NOMO-1 treated with DMSO at 0.1 percent for 48 hours (cell line): ENCODE measurements around the gene CLDN4.
"Not testable (repeated sequence)": the region's sequence is repeated elsewhere in the genome, so short reads cannot be mapped to it uniquely, and the experiment has no call there.

ENCODE experiments used
- DNase-seq: peaks from one replicate; lab custom pipeline; 2025; ENCODE audit not compliant: unreplicated experiment; lab: John Stamatoyannopoulos, UW

CLDN4 gene, protein sequence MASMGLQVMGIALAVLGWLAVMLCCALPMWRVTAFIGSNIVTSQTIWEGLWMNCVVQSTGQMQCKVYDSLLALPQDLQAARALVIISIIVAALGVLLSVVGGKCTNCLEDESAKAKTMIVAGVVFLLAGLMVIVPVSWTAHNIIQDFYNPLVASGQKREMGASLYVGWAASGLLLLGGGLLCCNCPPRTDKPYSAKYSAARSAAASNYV

DNA sequence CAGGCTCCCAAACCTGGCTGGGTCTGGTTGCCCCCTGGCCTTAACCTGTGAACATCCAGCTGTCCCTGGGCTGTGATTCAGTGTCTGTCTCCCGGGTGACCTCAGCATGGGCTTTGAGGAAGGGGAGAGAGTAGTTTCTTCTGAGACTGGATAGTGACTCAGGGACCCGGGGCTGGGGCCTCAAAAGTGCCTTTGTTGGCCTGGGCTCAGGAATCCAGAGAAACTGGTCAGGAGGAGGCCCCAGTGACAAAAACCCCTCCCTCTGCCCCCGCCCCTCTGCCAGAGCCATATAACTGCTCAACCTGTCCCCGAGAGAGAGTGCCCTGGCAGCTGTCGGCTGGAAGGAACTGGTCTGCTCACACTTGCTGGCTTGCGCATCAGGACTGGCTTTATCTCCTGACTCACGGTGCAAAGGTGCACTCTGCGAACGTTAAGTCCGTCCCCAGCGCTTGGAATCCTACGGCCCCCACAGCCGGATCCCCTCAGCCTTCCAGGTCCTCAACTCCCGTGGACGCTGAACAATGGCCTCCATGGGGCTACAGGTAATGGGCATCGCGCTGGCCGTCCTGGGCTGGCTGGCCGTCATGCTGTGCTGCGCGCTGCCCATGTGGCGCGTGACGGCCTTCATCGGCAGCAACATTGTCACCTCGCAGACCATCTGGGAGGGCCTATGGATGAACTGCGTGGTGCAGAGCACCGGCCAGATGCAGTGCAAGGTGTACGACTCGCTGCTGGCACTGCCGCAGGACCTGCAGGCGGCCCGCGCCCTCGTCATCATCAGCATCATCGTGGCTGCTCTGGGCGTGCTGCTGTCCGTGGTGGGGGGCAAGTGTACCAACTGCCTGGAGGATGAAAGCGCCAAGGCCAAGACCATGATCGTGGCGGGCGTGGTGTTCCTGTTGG is at the start of gene CLDN4:
TSS of gene CLDN4 (plus strand) at position 316 of the 903 bp plus-strand sequence. CDS start at position 522, 206 bp downstream.
- DNase-seq, result no peak

DNA sequence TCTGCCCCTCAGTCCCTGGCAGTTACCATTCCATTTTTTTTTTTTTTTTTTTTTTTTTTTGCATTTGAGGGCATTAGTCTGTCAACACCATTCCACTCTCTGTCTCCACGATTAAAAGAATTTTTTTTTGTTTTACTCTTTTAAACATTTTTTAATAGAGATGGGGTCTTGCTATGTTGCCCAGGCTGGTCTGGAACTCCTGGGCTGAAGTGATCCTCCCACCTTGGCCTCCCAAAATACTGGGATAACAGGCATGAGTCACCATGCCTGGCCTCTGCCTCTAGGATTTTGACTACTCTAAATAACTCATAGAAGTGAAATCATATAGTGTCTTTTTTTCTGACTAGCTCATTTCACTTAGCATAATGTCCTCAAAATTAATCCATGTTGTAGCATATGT is 44.2 kb upstream of the CLDN4 start:
- DNase-seq, result no peak

DNA sequence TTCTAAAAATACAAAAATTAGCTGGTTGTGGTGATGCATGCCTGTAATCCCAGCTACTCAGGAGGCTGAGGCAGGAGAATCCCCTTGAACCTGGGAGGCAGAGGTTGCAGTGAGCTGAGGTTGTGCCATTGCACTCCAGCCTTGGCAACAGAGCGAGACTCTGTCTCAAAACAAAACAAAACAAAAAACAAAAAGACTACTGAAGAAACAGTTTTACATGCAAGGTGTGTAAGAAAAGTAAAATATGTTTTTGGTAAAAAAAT is 43.1 kb upstream of the CLDN4 start:
- not testable (repeated sequence) for DNase-seq

DNA sequence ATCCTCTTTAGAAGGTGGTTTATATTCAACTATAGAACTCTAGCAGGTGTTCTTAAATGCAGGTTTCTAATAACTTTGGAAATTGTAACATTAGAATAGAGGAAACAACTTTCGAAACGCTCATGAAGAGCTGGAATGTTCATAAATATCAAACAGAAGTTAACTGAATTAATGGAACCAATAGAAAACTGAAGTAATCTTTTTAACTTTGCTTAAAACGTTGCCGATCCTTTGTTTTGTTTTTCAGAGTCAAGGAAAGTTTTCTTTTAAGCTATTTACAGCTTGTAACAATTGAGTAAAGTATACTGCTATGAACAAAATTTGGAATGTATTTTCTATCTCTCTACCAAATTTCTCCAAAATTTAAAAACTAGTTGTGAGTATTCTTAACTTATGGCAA is 41.7 kb upstream of the CLDN4 start:
- no peak for DNase-seq

DNA sequence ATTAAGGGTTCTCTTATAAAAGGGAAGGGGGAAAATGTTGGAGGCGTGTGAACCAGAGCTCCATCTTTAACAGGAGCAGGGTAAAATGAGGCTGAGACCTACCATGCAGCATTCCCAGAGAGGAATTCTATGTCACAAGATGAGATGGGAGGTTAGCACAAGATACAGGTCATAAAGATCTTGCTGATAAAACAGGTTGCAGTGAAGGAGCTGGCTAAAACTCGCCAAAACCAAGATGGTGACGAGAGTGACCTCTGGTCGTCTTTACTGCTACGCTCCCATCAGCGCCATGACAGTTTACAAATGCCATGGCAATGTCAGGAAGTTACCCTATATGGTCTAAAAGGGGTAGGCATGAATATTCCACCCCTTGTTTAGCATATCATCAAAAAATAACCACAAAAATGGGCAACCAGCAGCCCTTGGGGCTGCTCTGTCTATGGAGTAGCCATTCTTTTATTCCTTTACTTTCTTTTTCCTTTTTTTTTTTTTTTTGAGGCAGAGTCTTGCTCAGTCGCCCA is 39.6 kb upstream of the CLDN4 start:
- not testable (repeated sequence) for DNase-seq

DNA sequence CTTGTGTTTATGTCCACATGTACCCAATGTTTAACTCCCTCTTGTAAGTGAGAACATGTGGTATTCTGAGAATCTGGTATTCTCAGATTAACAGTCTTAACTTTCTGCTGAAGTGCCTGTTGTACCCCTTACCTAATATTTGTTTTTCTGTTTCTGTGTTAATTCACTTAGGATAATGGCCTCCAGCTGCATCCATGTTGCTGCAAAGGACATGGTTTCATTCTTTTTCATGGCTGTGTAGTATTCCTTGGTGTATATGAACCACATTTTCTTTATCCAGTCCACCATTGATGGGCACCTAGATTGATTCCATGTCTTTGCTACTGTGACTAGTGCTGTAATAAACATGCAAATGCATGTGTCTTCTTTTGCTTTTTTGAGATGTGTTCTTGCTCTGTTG is 35.6 kb upstream of the CLDN4 start:
- not testable (repeated sequence) for DNase-seq

DNA sequence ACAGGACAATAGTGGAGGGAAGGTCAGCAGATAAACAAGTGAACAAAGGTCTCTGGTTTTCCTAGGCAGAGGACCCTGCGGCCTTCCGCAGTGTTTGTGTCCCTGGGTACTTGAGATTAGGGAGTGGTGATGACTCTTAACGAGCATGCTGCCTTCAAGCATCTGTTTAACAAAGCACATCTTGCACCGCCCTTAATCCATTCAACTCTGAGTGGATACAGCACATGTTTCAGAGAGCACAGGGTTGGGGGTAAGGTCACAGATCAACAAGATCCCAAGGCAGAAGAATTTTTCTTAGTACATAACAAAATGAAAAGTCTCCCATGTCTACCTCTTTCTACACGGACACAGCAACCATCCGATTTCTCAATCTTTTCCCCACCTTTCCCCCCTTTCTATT is 34.1 kb upstream of the CLDN4 start:
- DNase-seq, result not testable (repeated sequence)

DNA sequence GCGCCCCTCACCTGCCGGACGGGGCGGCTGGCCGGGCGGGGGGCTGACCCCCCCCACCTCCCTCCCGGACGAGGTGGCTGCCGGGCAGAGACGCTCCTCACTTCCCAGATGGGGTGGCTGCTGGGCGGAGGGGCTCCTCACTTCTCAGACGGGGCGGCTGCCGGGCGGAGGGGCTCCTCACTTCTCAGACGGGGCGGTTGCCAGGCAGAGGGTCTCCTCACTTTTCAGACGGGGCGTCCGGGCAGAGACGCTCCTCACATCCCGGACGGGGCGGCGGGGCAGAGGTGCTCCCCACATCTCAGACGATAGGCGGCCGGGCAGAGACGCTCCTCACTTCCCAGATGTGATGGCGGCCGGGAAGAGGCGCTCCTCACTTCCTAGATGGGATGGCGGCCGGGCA is 33.6 kb upstream of the CLDN4 start:
- DNase-seq, result not testable (repeated sequence)

DNA sequence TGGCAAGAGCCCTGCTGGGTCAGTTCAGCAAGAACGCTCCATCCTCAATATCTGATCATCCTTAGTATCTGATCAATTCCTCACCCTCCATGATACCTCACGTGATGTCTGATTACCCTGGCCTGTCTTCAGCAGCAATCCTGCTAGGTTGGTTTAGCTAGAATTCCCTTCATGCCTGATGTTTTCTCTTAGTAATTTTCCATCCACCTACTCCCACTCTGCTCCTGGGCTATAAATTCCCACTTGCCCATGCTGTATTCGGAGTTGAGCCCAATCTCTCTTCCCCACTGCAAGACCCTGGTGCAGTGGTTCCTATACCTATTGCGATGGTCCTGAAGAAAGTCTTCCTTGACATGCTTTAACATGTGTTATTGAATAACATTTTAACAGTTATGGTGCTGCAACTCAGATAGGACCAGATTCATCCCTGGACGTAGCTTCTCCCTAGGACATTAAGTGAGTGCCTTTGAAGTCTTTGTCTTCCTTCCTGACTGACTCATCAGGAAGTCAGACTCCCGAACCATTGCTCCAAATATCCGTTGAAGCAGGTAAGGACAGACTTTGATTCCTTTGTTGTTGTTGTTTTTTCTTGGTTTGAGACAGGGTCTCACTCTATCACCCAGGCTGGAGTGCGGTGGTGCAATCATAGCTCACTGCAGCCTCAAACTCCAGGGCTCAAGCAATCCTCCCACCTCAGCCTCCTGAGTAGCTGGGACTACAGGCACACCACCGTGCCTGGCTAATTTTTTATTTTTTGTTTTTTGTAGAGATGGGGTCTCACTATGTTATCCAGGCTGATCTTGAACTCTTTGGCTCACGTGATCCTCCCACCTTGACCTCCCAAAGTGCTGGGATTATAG is 31.3 kb upstream of the CLDN4 start:
- DNase-seq, result no peak

DNA sequence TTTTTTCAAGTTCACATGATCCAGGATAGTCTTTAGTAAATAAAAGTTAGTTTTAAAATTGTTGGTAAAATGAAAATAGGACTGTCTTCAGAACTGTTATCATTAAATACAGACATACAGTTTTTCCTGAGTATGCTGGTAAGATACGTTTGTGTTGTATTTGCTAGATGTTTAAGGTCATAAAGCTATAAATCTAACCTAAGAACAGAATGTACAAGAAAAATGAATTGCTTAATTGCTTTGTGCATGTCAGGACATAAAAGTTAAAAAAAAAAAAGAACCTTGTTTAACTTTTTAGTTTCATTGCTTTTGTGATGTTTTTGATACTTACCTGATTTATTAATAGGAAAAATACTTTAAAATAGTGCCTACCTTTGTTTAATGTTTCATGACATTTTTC is 29.2 kb upstream of the CLDN4 start:
- DNase-seq, result no peak

DNA sequence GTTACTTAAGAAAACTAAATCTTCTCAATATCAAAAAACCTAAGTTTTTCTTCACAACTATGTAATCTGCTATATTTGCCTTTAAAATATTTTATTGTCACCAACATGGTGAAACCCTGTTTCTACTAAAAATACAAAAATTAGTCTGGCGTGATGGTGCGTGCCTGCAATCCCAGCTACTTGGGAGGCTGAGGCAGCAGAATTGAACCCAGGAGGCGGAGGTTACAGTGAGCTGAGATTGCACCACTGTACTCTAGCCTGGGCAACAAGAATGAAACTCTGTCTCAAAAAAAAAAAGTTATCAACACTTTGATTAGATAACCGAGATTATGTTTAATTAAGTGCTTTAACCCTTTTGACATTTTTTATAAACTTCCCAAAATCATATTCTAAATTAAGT is 28.3 kb upstream of the CLDN4 start:
- no peak for DNase-seq

DNA sequence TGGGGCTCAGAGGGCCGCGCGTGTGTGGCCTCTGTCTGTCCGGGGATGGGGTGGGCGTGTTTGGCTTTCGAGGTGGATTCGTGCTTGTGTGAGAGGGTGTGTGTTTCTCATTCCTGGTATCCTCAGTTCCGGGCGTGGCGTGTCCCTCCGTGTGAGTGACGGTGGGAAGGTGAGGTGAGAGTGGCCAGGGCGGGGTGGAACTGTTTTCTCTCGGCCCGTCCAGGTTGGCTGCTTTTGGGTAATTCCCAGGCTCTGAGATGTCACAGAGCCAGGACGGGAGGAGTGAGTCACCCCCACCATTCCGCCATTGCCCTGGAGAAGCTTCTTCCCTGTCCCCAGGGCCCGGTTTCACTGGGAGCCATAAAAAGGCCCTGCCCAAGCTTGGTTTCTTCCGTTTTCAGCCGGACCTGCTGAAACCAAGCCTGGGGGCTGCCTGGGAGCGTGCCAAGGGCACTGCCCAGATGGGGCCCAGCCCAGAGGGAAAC is 21.3 kb upstream of the CLDN4 start:
- no peak for DNase-seq

DNA sequence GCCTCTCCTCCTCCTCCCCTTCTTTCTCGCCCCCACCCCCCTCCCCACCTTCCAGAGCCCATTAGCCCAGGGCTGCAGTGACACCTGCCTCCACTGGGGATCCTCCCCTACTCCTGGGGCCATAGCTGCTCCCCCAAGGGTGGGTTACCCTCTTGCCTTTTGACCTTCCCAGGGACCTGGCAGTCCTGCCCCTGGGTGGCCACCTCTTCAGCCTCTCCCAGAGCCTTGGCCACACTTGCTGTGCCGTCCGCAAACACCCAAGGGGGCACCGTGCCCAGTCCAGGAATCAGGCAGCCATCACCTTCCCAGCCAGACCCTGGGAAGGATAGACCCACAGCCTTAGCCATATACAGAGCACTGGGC is 19.8 kb upstream of the CLDN4 start:
- no peak for DNase-seq

DNA sequence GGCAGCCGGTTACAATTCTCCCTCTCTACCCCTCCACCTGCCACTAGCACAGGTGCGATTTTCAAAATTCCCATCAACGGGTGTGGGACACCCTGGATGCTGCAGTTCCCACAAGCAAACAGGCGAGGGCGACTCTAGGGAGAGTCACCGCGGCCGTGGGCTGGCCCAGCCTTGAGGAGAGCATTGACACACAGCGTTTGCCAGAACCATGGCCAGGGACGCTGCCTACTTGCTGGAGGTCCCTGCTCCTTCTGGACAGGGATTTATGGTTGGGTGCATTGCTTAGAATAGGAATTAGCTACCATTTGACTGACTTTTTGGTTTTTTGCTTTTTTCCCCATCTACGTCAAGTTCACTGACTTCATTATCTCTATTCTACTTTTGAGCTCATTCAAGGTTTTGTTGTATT is 19.0 kb upstream of the CLDN4 start:
- DNase-seq, result peak; percentile 62

DNA sequence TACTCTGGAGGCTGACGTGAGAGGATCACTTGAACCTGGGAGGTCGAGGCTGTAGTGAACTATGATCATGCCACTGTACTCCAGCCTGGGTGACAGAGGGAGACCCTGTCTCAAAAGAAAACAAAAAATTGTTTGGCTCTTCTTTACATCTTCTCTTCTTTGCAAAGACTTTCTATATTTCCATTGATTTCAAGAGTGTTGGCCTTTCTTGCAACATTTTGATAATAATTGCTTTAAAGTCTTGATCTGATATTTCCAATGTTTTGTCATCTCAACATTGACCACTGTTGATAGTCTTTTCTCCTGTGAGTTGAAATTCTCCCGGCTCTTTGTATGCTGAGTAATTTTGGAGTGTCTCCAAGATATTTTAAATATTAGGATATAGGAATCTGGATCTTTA is 17.8 kb upstream of the CLDN4 start:
- no peak for DNase-seq

DNA sequence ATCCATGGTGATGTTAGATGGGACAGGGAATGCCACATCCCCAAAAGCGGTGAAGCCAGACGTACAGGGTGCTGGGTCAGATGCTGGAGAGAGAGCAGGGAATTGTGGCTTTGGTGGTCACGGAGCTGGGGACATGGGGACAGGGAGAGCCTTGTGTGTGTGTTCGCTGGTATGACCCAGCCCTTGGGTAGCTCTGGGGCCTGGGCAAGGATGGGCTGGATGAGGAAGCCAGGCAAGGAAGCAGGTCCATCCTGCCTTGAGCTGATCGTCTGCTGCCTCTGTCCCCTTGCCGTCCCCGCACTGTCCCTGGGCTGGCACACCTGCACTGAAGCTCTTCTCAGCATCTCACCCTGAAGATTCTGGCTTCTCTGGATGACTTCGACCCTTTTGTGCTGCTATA is 15.4 kb upstream of the CLDN4 start:
- no peak for DNase-seq

DNA sequence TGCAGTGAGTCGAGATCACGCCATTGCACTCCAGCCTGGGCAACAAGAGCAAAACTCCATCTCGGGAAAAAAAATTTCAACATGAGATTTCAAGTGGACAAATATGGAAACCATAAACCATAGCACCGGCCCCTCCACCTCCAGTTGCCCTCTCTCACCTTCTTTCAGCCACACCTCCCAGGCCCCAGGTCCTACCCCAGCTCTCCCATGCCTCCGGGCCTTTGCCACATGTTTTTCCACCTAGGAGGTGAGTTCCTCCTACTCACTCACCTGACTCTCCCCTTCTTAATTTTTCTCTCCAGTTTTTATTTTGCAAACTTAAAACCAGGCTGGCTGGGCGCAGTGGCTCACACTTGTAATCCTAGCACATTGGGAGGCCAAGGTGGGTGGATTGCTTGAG is 13.7 kb upstream of the CLDN4 start:
- DNase-seq, result no peak

DNA sequence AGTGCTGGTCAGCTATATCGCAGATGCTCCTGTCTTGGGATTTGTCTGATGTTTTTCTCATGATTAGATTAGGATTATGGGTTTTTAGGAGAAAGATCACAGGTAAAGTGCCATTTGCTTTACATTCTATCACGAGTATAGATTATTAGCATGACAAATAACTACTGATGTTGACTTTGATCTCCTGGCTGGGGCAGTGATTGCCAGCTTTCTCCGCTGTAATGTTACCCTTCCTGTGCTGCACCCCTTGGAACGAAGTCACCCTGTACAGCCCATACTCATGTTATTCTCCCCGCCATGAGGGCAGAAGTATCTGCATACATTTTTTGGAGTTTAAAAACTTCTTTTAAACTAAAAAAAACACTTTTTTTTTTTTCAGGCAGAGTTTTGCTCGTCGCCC is 10.8 kb upstream of the CLDN4 start:
- DNase-seq, result no peak

DNA sequence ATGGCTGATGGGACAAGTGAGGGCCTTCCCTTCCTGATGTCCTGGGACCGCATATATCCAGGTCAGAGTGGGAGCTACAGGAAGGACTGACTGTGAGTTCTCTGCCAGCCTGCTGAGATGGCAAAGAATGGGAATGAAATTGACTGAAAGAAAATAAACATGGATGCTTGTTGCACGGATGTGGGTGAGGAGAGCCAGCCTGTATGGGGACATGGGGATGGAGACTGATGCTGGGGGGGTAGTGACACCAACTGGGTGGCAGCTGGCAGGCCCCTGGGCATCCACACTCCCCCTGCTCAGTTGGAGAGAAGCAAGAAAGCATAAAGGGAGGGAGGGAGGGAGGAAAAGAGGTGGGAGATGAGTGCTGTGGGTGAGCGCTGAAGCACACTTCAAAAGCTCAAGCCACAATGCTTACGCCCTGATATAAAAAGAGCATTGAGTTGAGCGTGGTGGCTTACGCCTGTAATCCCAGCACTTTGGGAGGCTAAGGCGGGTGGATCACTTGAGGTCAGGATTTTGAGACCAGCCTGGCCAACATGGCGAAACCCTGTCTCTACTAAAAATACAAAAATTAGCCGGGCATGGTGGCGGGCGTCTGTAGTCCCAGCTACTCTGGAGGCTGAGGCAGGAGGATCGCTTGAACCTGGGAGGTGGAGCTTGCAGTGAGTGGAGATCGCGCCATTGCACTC is 9.1 kb upstream of the CLDN4 start:
- not testable (repeated sequence) for DNase-seq

DNA sequence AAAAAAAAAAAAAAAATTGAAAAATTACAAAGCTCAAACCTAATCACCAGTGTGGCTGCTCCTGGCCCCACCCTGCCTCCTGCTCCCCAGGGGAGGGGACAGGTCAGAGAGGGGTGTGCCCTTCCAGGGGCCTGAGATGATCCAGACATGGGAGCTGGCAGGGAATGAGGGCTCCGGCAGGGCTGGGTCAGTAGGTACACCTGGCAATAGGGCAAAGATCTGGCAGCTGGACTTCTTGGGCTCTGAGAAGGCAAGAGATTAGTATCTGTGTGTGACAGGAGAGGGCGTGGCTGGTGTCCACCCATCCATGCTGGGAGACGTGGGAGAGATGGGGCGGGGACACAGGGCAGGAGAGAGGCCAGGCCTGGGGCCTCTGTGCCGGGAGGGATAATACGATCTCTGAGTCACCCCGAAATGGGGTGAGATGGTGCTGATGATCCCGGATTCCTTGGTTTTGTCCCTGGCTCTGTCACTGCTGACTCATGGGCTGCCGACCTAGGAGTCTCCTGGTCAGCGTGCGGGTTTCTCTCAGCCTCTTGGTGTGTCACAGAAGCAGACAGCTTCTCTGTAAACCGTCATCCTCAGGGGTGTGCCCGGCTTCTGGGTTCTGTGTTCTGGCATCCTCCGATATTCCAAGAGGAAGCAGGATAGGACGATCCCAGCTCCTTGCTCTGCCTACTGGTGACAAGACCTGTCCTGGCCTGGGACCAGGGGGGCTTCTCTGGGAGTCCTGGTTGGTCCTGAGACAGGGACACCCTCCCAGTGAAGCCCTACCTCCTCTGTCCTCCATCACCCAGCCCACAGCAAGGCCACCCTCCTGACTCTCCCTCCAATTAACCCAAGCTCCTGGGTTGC is 8.2 kb upstream of the CLDN4 start:
- DNase-seq, result no peak
